GM19324 (cell line): ENCODE data around the gene SF3A2.

Source experiments
- ATAC-seq: cut with Tn5 transposase; IDR thresholded peaks from one replicate; pipeline ENCODE4 v1.9.1; 2021; ENCODE audit warnings: mild to moderate bottlenecking, moderate library complexity; ENCODE audit not compliant: unreplicated experiment, low FRiP score

The SF3A2 gene

GRCh38 chr19:2226051-2226839, 10.4 kb upstream of the SF3A2 start:
- ATAC-seq, result no peak

- no peak for ATAC-seq
Observed at GRCh38 chr19:2226840-2227360, 9.7 kb upstream of the SF3A2 start.

GRCh38 chr19:2227415-2228156, 9.0 kb upstream of the SF3A2 start:
- no peak for ATAC-seq

GRCh38 chr19:2228157-2229030, 8.2 kb upstream of the SF3A2 start:
- ATAC-seq, result no peak

- no peak for ATAC-seq
Observed at GRCh38 chr19:2229103-2230032, 7.3 kb upstream of the SF3A2 start.

- no peak for ATAC-seq
Observed at GRCh38 chr19:2230033-2230531, 6.5 kb upstream of the SF3A2 start.

- ATAC-seq, result no peak
Observed at GRCh38 chr19:2230807-2231533, 5.7 kb upstream of the SF3A2 start.

- no peak for ATAC-seq
Observed at GRCh38 chr19:2231621-2232221, 4.9 kb upstream of the SF3A2 start.

- ATAC-seq, result no peak
Observed at GRCh38 chr19:2232286-2233151, 4.1 kb upstream of the SF3A2 start.

GRCh38 chr19:2233601-2234280, 2.9 kb upstream of the SF3A2 start:
- no peak for ATAC-seq

GRCh38 chr19:2234996-2235380, 1.6 kb upstream of the SF3A2 start:
- no peak for ATAC-seq

GRCh38 chr19:2235381-2236063, 1.1 kb upstream of the SF3A2 start:
- peak; percentile 10 for ATAC-seq

GRCh38 chr19:2236064-2236313, 635 bp upstream of the SF3A2 start:
- no peak for ATAC-seq

GRCh38 chr19:2237051-2237868, 636 bp downstream of the SF3A2 start:
- no peak for ATAC-seq

GRCh38 chr19:2237869-2238153, 1.2 kb downstream of the SF3A2 start:
- no peak for ATAC-seq

- ATAC-seq, result no peak
Observed at GRCh38 chr19:2239173-2239572, 2.5 kb downstream of the SF3A2 start.
